ENCODE measurements around the gene CDH4. TPM values are rescaled to one million over a fixed set of nuclear protein-coding genes. Genes with fewer than 3 reads are reported as not detected.

Gene CDH4
- polyA plus RNA-seq, 1 donor, result 1.7 TPM

DNA sequence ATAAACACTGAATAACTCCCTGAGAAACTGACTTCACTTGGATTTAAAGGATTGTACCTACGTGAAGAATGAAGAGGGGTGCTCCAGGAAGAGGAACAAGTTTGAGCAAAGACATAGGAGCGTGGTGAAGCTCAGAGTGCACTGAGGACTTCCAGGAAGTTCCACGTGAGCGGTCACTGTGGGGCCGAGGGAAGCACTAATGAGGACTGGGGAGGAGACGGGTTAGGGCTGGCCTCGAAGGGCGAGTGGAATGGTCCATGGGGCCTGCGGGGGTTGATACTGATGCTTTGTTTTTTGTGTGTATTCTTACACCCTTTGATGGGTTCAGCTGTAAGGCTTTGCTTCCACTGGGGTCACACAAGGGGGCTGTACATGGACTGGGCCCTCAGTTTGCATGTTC, 91.9 kb downstream of the CDH4 start:
- no peaks in the 10 kb centered on the region for H3K36me3 ChIP-seq (ENCODE audit: control insufficient read depth, insufficient read depth, low read length)
- H3K4me3 ChIP-seq (ENCODE audit: low read length), result no peak overlapping the region
- no peaks in the 10 kb centered on the region for H3K4me1 ChIP-seq (ENCODE audit: control insufficient read depth, insufficient read depth, low read length)
- H3K27ac ChIP-seq (ENCODE audit: low read length), result no peak overlapping the region
- DNase-seq, result no peak
- no peaks in the 10 kb centered on the region for H3K9me3 ChIP-seq (ENCODE audit: control insufficient read depth, low read depth, low read length)
- WGBS (ENCODE audit: insufficient coverage, low lambda C conversion rate), result 63% methylated on average over 2 of the region's 9 CpGs
- no peaks in the 10 kb centered on the region for H3K27me3 ChIP-seq (ENCODE audit: control insufficient read depth, insufficient read depth, low read length)

DNA sequence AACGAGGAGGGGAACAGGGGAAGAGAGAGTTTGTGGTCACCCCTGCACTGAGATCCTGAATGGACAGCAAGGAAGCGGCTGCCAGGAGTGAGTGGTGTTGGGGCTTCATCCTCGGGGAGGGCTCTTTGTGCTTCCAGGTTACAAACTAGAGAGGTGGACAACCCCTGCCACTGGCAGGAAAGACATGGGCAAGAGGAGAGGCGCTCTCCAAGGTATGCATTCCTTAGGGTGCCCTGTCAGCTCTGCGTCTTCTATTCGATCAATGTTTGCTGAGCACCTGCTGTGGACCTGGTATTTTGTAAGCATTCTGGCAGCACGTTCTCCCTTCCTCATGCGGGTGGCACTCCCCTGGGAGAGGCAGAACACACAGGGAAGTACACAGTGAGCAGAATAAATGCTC, 93.6 kb downstream of the CDH4 start:
- DNase-seq, result no peak
- Histone ChIP-seq H3K4me1 (ENCODE audit: control insufficient read depth, insufficient read depth, low read length) (no peaks in the 10 kb centered on the region), H3K27me3 (ENCODE audit: control insufficient read depth, insufficient read depth, low read length) (no peaks in the 10 kb centered on the region), H3K9me3 (ENCODE audit: control insufficient read depth, low read depth, low read length) (no peaks in the 10 kb centered on the region), H3K27ac (ENCODE audit: low read length) (no peak overlapping the region), H3K36me3 (ENCODE audit: control insufficient read depth, insufficient read depth, low read length) (no peaks in the 10 kb centered on the region), H3K4me3 (ENCODE audit: low read length) (no peak overlapping the region)
- no CpG with 5 or more reads among the region's 8 CpGs for WGBS (ENCODE audit: insufficient coverage, low lambda C conversion rate)

DNA sequence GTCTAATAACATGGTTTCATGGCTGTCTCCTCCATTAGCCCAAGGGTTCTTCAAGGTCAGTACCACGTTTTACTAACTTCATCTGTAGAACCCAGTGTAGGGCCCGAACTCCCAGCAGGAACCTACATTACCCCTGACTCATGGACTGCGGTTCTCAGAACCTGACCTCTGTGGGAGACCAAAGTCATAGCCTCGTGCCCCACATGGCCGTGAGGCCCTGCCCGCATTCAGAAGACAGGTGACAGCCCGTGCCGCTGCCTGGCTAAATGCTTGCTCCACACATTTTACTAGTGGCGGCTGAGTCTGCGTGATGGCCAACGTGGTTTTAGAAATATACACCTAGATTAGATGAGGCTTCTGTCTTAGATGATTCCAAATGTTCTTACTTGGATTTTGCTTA, 94.9 kb downstream of the CDH4 start:
- Histone ChIP-seq H3K9me3 (ENCODE audit: control insufficient read depth, low read depth, low read length) (no peaks in the 10 kb centered on the region), H3K36me3 (ENCODE audit: control insufficient read depth, insufficient read depth, low read length) (no peaks in the 10 kb centered on the region), H3K4me3 (ENCODE audit: low read length) (no peak overlapping the region), H3K27me3 (ENCODE audit: control insufficient read depth, insufficient read depth, low read length) (no peaks in the 10 kb centered on the region), H3K4me1 (ENCODE audit: control insufficient read depth, insufficient read depth, low read length) (no peaks in the 10 kb centered on the region), H3K27ac (ENCODE audit: low read length) (no peak overlapping the region)
- WGBS (ENCODE audit: insufficient coverage, low lambda C conversion rate), result no CpG with 5 or more reads among the region's 11 CpGs
- no peak for DNase-seq

DNA sequence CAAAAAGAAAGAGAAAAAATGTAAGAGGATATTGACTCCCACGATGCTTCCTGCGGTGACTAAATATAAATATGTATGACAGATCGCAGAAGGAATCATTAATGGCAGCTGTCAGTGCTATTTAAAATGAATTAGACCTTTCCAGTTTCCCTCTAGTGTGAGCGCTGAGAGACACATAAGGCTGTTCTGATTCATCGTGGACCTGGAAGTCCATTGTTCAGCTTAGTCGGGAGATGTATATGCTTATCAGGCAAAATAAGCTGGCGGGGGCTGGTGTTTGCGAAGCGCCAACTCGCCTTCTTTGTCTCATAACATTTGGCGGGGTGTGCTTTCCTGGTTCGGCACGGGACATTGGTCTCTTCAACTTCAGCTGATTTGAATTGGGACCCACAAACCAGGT, 95.4 kb downstream of the CDH4 start:
- WGBS (ENCODE audit: insufficient coverage, low lambda C conversion rate), result 86% methylated on average over 3 of the region's 13 CpGs
- Histone ChIP-seq H3K27me3 (ENCODE audit: control insufficient read depth, insufficient read depth, low read length) (peaks cover 2% of the 10 kb centered on the region), H3K27ac (ENCODE audit: low read length) (no peak overlapping the region), H3K4me1 (ENCODE audit: control insufficient read depth, insufficient read depth, low read length) (no peaks in the 10 kb centered on the region), H3K36me3 (ENCODE audit: control insufficient read depth, insufficient read depth, low read length) (no peaks in the 10 kb centered on the region), H3K4me3 (ENCODE audit: low read length) (no peak overlapping the region), H3K9me3 (ENCODE audit: control insufficient read depth, low read depth, low read length) (no peaks in the 10 kb centered on the region)
- DNase-seq, result no peak

DNA sequence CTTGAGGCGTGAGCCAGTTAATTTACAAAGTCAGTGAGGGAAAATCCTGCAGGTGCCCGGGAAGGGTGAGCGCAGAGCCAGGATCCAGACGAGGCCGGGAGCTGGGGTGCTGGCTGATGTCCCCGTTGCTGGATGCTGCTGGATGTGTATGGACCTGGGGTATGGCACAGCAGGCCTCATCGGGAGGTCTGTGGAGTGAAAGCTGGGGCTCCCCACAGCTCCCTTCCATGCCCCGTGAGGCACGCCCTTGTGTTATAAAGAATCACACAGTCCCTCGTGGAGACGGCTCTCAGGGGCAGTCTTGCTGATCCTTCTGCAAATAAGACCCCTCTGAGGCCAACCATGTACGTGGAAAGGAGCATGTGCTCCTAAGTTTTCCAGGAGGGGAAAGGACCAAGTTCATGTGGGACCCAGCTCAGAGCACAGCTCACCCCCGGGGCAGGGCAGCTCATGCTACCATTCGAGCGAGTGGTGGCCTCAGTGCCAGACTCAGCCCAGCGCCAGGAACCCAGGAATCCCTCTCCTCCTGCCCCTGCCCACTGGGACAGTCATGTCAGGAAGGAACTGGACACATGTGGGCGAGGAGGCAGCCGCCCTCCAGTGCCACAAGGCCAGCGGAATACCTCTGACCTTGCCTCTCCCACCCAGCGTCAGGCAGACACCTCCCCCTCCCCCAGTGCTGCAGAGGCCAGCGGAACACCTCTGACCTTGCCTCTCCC, 97.5 kb downstream of the CDH4 start:
- no peak overlapping the region for H3K4me3 ChIP-seq (ENCODE audit: low read length)
- no peaks in the 10 kb centered on the region for H3K4me1 ChIP-seq (ENCODE audit: control insufficient read depth, insufficient read depth, low read length)
- no CpG with 5 or more reads among the region's 21 CpGs for WGBS (ENCODE audit: insufficient coverage, low lambda C conversion rate)

DNA sequence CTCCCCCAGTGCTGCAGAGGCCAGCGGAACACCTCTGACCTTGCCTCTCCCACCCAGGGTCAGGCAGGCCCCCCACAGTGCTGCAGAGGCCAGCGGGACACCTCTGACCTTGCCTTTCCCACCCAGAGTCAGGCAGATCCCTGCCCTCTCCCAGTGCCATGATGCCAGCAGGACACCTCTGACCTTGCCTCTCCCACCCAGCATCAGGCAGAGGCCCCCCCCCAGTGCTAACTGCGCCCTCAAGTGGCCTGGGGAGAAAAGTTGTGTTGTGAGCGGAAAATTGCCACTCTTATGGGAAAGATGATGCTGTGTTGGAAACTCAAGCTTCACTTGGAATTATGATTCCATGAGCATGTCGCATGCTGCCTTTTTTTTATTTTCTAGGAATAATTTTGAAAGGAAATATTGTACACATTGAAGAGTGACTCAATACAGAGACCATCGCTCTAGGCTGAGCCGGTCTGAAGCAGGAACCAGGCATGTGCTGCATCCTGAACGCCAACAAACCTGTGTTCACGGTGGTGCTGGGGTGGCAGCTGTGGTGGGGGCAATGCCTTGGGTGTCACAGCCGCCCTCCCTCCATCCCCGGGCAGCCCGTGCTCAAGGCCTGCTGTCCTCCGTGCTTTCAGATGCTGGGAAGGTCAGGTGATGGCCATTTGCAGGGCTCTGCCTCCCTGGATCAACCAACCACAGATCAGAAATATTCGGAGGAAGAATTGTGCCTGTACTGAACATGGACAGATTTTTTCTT, 98.6 kb downstream of the CDH4 start:
- Histone ChIP-seq H3K4me3 (ENCODE audit: low read length) (no peak overlapping the region), H3K36me3 (ENCODE audit: control insufficient read depth, insufficient read depth, low read length) (no peaks in the 10 kb centered on the region), H3K27ac (ENCODE audit: low read length) (no peak overlapping the region), H3K9me3 (ENCODE audit: control insufficient read depth, low read depth, low read length) (no peaks in the 10 kb centered on the region), H3K27me3 (ENCODE audit: control insufficient read depth, insufficient read depth, low read length) (peaks cover 10% of the 10 kb centered on the region), H3K4me1 (ENCODE audit: control insufficient read depth, insufficient read depth, low read length) (no peaks in the 10 kb centered on the region)
- WGBS (ENCODE audit: insufficient coverage, low lambda C conversion rate), result no CpG with 5 or more reads among the region's 14 CpGs
- DNase-seq, result no peak

More for the DNA sequence above, 97.5 kb downstream of the CDH4 start:
- Histone ChIP-seq H3K27ac (ENCODE audit: low read length) (no peak overlapping the region), H3K27me3 (ENCODE audit: control insufficient read depth, insufficient read depth, low read length) (peaks cover 10% of the 10 kb centered on the region), H3K9me3 (ENCODE audit: control insufficient read depth, low read depth, low read length) (no peaks in the 10 kb centered on the region), H3K36me3 (ENCODE audit: control insufficient read depth, insufficient read depth, low read length) (no peaks in the 10 kb centered on the region)
- no peak for DNase-seq

DNA sequence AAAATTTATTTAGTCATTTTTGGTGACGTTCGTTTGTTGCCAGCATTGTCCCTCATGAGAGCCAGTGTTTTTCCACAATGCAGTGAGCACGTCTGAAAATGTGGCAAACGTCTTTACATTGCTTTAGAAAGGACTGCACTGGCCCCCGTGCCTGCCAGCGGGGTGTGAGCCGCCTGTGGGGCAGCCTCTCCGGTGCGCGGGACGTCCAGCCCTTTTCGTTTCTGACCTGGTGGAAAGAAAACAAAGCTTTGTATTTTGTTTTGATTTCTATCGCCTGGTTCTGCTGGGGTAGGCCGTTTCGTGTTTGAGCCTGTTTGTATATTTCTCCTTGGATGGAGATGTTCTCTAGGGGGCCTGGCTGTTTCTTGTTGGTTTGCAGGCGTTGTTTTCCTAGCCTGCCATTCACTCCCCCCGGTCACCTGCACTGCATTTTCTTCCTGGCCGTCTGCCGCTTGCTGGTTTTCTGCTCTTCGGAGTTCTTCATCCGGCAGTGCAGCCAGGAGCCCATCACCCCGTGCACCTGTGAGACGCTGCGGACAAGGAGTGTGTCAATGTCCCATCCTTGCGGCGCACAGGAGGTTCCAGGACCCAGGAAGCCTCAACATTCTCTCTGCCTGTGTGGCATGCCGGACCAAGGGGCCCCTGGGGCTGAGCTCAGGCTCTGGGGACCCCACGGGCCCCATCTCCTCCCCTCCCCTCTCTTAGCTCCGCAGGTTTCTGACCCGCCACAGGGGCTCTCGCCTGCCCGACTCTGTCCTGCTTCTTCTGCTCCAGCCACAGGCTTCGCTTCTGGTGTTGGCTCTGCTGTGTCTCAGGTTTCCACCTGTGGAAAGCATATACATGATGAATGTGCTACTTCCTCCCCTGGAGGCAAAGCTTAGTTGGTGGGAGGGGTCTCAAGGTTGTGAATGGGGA, 100.5 kb downstream of the CDH4 start:
- no peak for DNase-seq
- H3K27me3 ChIP-seq (ENCODE audit: control insufficient read depth, insufficient read depth, low read length), result peaks cover 10% of the 10 kb centered on the region
- no peaks in the 10 kb centered on the region for H3K4me1 ChIP-seq (ENCODE audit: control insufficient read depth, insufficient read depth, low read length)
- no peak overlapping the region for H3K4me3 ChIP-seq (ENCODE audit: low read length)
- no peaks in the 10 kb centered on the region for H3K9me3 ChIP-seq (ENCODE audit: control insufficient read depth, low read depth, low read length)
- H3K36me3 ChIP-seq (ENCODE audit: control insufficient read depth, insufficient read depth, low read length), result no peaks in the 10 kb centered on the region
- no CpG with 5 or more reads among the region's 33 CpGs for WGBS (ENCODE audit: insufficient coverage, low lambda C conversion rate)
- no peak overlapping the region for H3K27ac ChIP-seq (ENCODE audit: low read length)

DNA sequence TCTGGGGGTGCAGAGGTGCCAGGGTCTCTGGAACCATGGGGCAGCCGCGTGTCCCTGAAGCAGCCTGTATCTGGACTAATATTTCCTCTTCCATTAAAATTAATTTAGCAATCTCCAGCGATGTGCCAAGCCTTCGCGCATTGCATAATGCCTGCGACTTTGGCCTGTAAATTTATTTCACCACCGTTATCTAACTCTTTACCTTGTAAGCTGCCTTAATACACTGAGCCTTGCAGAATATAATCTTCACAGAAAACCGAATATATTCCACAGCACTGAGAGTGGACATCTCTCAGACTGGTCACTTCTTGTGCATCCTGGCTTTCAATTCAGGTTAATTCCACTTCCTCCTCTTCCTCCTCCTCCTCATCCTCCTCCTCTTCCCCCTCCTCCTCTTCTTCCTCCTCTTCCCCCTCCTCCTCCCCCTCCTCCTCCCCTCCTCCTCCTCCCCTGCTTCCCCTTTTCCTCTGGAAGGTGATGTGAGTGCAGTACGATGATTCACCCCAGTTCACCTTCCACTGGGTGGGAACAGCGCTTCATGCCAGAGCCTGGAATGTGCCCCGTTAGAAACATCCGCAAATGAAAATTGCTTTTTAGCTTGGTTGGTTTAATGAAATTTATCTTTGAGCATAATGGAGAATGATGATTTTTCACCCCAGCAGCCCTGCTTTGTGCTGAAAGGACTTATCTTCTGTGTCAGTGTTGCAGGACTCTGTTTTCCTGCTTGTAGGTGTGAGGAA, 101.4 kb downstream of the CDH4 start:
- no peaks in the 10 kb centered on the region for H3K4me1 ChIP-seq (ENCODE audit: control insufficient read depth, insufficient read depth, low read length)
- H3K27ac ChIP-seq (ENCODE audit: low read length), result no peak overlapping the region
- no CpG with 5 or more reads among the region's 12 CpGs for WGBS (ENCODE audit: insufficient coverage, low lambda C conversion rate)
- no peaks in the 10 kb centered on the region for H3K9me3 ChIP-seq (ENCODE audit: control insufficient read depth, low read depth, low read length)
- DNase-seq, result no peak
- no peaks in the 10 kb centered on the region for H3K36me3 ChIP-seq (ENCODE audit: control insufficient read depth, insufficient read depth, low read length)
- H3K27me3 ChIP-seq (ENCODE audit: control insufficient read depth, insufficient read depth, low read length), result peaks cover 10% of the 10 kb centered on the region
- no peak overlapping the region for H3K4me3 ChIP-seq (ENCODE audit: low read length)

DNA sequence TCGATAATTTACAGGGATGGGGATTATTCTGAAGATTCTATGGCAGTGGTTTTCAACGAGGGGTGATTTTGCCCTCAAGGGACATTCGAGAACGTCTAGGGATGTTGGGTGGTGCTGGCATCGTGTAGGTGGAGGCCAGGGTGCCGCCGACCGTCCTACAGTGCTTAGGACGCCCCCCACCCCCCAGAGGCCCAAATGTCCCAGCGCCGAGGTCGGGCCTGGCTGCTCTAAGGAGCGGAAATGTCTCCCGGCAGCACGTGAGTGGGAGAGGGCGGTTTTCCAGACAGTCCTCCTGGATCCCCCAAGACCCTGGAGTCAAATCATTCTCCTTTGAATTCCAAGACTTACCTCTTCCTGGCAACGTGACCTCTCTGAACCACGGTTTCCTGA, 101.9 kb downstream of the CDH4 start:
- DNase-seq, result no peak
- H3K4me3 ChIP-seq (ENCODE audit: low read length), result no peak overlapping the region
- H3K9me3 ChIP-seq (ENCODE audit: control insufficient read depth, low read depth, low read length), result no peaks in the 10 kb centered on the region
- H3K27ac ChIP-seq (ENCODE audit: low read length), result no peak overlapping the region
- WGBS (ENCODE audit: insufficient coverage, low lambda C conversion rate), result no CpG with 5 or more reads among the region's 18 CpGs
- no peaks in the 10 kb centered on the region for H3K4me1 ChIP-seq (ENCODE audit: control insufficient read depth, insufficient read depth, low read length)
- H3K36me3 ChIP-seq (ENCODE audit: control insufficient read depth, insufficient read depth, low read length), result no peaks in the 10 kb centered on the region
- peaks cover 10% of the 10 kb centered on the region for H3K27me3 ChIP-seq (ENCODE audit: control insufficient read depth, insufficient read depth, low read length)

DNA sequence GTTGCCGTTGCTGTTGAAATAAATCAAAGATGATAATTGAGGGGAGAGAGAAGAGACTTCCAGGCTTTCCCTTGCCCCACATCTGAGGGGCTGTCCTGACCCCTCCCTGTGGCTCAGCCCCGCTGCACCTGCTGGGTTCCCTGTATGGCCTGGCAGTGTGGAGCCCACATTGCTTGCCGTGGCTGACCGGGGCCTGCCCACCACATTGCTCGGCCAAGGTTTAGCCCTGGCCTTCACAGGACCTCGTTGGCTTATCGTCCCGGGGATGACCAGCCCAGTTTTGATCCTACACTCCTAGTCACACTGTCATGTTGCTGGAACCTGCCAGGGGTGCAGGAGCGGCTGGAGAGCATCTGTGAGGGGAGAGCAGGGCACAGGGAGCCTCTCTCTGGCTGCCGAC, 102.4 kb downstream of the CDH4 start:
- no CpG with 5 or more reads among the region's 10 CpGs for WGBS (ENCODE audit: insufficient coverage, low lambda C conversion rate)
- Histone ChIP-seq H3K27ac (ENCODE audit: low read length) (no peak overlapping the region), H3K27me3 (ENCODE audit: control insufficient read depth, insufficient read depth, low read length) (peaks cover 10% of the 10 kb centered on the region), H3K4me1 (ENCODE audit: control insufficient read depth, insufficient read depth, low read length) (no peaks in the 10 kb centered on the region), H3K9me3 (ENCODE audit: control insufficient read depth, low read depth, low read length) (no peaks in the 10 kb centered on the region), H3K36me3 (ENCODE audit: control insufficient read depth, insufficient read depth, low read length) (no peaks in the 10 kb centered on the region), H3K4me3 (ENCODE audit: low read length) (no peak overlapping the region)
- no peak for DNase-seq
